GM18499 (cell line): Measurements from ENCODE around the gene CDKN1A.
"Not testable (repeated sequence)": the region's sequence is repeated elsewhere in the genome, so short reads cannot be mapped to it uniquely, and the experiment has no call there.

Experiments used
- ATAC-seq: cut with Tn5 transposase; IDR thresholded peaks from one replicate; pipeline ENCODE4 v1.9.1; 2021; ENCODE audit warnings: moderate number of reproducible peaks; ENCODE audit not compliant: insufficient read depth, unreplicated experiment

The CDKN1A gene

DNA sequence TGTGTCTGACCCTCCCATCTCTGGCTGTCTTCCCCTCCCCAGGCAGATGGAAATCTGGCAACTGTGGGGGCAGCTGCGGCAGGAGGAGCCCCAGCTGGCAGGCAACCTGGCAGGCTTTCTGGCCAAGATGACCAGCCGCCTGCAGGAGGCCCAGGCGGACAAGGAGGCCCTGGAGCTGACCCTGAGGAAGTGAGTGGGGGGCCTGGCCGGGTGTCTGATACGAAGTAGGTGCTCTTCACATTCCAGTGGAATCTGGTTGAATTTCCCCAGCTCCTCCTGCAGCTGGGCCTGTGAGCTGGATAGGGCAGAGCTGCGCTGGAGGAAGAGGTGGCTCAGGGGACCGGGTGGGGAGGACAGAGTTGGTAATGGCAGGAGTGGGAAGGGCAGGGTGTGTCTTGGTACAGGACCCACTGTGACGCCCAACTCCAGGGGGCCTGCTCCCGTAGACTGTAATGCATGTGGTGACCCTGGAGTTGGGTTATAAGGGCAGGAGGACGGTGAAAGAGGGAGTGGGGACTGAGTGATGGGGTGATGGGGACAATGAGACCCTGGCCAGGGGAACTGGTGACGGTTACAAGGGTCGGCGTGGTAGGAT is 38.8 kb downstream of the CDKN1A start:
- no peak for ATAC-seq

DNA sequence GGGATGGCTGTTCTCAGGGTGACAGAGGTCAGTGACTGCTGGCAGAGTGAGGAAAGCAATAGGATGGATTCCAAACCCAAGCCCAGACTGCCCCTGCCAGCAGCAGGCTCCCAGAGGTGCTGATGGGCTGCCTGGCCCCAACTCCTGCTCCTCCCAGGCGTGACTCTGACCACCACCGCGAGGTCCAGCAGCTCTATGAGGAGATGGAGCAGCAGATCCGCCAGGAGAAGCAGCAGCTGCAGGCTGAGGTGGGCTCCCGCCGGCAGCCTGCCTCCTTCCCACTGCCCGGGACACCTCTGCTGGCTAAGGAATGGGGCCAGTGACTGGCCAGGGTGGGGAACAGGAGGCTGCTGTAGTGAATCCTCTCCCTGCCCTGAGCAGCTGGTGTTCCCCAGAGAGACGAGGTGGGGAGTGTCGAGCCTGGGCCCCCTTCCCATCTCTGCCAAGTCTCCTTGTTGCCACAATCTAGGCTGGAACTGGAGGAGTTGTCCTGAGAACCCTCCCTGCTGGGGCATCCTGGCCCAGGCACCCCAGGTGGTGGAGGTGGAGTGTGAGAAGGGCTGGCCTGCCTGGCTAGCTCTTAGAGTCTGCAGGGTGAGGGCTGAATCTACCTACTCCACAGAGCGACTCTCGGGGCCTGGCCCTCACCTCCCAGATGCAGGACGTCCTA is 39.5 kb downstream of the CDKN1A start:
- ATAC-seq, result no peak

DNA sequence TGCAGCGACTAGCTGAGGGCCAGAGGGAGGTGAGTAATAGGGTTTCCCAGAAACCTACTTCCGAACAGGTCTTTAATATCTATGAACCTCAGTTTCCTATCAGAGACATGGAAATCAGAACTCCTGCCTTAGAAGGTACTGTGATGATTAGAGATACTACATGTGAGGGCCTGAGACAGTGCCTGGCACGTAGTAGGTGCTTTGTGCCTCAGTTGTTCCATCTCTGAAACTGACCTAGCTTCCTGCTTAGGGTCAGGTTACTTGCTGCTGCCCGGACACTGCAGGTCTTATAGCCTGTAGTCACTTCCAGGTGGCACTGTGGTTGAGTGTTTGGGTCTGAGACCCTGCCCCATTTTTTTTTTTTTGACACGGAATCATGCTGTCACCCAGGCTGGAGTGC is 40.0 kb downstream of the CDKN1A start:
- ATAC-seq, result no peak

DNA sequence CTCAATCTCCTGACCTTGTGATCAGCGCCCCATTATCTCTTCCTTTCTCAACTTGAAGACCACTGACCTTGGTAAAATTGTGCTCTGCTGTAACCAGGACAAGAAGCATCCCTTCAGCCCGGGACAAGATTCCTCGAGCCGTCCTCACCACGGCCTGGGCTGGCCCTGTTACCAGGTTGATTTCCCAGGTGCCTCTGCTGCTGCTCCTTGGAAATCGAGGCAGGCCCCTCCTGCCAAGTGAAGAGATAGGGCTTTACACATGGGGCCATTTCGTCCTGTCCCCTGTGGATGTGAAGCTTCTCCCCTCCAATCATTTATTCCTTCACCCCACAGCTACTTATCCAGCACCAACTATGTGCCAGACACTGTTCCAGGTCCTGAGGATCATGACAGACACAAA is 40.6 kb downstream of the CDKN1A start:
- ATAC-seq, result no peak

DNA sequence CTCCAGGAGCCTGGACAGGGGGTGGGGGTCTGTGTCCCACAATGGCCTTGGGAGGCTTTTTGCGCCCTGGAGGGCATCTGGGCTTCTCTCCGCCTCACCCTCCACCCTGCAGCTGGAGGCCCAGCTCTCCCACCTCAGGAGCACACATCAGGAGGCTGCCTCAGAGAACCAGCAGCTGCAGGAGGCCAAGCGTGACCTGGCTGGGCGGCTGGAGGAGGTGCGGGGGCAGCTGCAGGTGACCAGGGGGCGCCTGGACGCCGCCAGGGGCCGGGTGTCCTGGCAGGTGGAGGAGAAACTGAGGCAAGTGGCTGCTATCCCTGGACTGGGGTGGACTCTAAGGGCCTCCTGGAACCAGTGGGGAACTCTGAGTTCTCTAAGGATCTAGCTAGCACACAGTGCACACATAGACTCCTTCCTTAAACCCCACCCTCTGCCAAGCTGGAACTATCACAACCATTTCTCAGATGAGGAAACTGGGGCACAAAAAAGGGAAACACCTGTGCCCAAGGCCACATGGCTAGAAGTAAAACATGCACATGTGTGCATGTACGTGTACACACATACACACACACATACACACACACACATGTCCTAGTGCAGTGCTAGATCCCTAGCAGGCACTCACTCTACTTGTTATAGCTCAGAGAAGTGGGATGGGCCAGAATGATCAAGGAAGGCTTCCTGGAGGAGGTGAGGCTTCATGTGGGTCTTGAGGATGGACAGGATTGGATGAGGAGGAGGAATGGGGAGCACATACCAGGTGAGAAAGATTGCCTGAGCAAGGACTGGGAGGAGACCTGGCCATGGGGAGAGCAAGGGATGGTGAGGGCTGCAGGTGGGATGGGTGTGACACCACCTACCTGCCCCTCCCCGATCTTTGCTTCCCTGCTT is 42.0 kb downstream of the CDKN1A start:
- no peak for ATAC-seq

DNA sequence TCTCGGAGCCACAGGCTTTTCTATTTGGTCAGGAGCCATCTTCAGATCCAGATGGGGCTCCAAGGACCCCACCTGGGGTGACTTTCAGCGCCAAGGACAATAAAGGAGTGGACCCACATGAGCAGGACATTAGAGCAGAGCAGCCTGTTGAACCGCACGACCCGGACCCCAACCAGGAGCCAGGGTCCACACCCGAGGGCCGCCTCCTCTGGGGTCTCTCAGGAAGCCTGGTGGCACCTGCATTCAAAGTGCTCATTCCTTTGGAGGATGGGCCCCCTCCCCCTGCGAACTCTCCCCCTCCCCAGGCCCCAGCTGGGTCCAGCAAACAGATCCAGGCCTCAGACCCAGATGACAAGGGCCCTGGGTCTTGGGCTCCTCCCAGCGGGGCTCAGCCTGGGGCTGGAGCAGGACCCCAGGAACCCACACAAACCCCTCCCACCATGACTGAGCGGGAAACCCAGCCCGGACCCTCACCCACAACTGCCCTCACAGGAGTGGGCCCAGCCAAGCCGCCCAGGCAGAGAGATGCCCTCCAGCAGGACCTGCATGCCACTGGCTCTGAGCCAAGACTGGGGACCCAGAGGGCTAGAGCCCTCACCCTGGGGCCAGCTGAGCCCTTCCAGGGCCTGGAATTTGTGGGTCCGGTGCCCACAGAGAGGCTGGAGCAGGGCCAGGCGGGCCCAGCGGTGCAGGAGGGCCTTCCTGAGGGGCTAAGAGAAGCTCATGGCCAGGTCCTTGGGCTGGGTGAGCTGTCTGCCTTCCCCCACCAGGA is 43.0 kb downstream of the CDKN1A start:
- ATAC-seq, result no peak

DNA sequence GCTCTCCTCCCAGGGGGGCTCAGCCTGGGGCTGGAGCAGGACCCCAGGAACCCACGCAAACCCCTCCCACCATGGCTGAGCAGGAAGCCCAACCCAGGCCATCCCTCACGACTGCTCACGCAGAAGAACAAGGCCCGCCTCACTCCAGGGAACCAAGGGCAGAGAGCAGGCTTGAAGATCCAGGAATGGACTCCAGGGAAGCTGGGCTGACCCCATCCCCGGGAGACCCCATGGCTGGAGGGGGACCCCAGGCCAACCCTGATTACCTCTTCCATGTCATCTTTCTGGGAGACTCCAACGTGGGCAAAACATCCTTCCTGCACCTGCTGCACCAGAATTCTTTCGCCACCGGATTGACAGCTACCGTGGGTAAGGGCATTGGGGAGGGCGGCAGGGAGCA is 43.9 kb downstream of the CDKN1A start:
- ATAC-seq, result no peak

DNA sequence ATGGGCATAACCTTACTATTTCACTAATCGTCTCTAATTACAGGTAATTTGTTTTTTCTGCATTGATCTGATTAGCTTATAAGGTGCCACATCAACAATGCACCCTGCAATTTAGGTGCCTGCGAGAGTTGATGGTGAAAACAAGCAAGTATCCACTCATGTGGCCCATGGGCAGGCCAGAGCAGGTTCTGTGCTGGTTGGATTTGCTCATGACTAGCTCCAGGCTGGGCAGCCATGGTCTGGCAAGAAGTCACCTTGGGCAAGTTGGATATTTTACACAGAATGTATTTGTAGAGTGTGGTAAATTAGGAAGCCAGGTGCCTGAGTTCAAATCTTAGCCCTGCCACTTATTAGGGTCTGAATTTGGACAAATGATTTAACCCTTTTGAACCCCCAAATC is 44.4 kb downstream of the CDKN1A start:
- no peak for ATAC-seq

DNA sequence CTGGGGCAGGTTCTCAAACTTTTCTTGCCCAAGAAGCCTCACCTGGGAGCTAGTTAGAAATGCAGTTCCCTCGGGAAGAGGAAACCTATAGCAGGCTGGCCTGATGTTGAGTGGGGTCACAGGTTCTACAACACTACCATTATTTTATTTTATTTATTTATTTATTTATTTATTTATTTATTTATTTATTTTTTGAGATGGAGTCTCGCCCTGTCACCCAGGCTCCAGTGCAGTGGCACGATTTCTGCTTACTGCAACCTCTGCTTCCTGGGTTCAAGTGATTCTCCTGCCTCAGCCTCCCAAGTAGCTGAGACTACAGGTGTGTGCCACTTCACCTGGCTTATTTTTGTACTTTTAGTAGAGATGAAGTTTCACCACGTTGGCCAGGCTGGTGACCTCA is 45.5 kb downstream of the CDKN1A start:
- ATAC-seq, result not testable (repeated sequence)

DNA sequence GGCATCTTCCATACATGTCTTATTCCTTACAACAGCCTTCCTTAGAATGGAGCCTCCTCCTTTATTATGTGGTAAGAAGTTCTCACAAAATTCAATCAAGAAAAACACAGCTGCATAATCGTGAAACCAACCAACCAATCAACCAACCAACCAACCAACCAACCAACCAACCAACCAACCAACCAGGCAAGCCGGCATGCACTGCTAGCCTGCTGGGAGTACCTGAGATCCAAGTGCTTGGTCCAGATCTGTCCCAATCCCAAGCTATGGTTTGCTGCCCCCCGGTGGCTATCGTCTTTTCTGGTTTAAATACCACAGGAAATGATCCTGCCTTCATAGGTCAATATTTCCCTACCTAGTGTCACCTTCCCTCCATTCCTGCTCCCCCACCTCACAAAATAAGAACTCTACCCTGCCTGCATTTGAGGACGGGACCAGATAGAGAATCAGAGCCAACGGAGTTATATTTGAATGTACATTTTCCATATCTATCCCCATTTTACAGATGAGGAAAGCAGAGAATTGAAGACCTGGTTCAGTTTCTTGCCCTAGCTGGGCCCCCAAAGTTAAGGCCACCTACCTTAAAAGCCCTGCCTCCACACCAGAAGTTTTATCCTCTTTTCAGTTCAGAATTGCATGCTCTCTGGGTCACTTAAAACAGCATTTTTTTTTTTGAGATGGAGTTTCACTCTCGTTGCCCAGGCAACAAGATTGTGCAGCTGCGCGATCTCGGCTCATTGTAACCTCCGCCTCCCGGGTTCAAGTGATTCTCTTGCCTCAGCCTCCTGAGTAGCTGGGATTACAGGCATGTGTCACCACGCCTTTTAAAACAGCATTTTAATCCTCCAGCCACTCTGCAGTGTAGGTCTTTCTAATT is 46.2 kb downstream of the CDKN1A start:
- no peak for ATAC-seq

DNA sequence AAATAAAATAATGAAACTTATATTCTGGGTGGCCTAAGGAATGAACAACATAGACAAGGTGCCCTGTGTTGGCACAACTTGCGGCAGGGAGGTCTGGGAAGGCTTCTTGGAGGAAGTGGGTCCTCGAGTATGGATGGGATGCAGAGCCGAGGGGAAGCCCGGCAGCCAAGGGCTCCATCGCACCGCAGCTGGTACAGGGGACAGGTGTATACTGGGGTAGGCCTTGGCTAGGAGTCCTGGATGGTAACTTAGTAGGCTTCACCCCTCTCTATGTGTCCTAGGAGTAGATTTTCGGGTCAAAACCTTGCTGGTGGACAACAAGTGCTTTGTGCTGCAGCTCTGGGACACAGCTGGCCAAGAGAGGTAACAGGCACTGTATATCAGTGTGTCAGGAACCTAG is 47.1 kb downstream of the CDKN1A start:
- ATAC-seq, result no peak

DNA sequence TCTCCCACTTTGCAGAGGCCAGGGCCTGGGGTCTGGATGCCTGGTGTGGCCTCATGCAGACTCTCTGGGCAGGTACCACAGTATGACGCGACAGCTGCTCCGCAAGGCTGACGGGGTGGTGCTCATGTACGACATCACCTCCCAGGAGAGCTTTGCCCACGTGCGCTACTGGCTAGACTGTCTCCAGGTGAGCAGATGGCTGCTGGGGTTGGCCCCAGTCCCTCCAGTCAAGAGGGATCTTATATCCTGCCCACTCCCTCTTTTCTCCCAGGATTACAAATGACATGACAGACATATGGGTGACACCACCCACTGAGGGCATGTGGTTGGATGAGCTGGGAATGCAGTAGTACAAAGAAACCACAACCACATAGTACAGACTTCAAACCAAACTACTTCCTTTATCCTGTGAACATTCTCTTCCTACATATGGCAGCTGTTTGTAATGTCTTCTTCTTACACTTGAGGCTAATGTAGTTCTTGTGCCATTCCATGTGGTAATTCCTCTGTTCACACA is 49.0 kb downstream of the CDKN1A start:
- no peak for ATAC-seq

DNA sequence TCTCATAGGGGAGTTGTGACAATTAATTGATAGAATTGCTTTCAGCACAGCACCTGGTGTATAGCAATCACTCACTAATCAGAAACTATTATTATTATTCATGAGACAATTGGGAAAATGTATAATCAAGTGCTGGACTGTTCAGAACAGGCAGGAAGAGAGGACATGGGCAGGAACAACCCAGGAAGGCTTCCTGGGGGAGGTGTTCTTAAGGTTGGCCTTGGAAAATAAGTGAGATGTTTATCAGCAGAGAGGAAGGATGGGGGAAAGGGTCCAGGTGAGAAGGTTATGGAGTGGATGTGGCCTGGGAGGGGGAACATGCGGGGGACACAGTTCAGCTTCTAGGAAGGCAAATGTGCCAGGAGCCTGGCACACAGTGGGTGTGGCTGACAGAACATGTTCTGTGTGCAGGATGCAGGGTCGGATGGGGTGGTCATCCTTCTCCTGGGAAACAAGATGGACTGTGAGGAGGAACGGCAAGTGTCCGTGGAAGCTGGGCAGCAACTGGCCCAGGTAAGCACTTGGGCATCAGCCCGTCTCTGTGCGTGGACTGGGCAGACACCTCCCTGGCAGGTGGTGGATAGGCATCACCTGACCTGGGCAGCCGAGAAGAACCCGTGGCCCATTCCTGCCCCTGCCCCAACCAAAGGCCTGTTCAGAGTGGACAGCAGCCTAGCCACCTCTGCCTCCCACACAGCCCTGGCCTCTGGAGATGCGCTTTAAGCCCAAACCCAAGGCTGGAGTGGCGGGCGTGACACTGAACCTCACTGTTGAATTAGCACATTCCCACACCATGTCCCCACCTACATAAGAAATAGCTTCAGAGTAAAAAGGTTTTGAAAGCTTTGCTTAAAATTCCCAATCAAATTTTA is 50.0 kb downstream of the CDKN1A start:
- no peak for ATAC-seq

DNA sequence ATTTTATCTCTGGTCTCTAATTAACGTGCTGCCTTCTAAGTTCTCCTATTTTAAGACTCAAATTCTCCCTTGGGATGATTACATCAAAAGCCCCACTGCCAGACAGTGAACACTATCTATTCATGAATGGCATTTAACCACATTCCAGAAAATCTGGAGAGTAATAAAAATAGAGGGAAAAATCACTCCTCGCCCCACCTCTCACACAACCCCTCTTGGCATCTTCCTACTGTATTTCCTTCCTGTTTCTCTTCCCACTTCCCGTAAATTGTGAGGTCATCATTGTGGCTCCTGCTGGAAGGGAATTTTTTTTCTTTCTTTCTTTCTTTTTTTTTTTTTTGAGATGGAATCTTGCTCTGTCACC is 50.6 kb downstream of the CDKN1A start:
- no peak for ATAC-seq

DNA sequence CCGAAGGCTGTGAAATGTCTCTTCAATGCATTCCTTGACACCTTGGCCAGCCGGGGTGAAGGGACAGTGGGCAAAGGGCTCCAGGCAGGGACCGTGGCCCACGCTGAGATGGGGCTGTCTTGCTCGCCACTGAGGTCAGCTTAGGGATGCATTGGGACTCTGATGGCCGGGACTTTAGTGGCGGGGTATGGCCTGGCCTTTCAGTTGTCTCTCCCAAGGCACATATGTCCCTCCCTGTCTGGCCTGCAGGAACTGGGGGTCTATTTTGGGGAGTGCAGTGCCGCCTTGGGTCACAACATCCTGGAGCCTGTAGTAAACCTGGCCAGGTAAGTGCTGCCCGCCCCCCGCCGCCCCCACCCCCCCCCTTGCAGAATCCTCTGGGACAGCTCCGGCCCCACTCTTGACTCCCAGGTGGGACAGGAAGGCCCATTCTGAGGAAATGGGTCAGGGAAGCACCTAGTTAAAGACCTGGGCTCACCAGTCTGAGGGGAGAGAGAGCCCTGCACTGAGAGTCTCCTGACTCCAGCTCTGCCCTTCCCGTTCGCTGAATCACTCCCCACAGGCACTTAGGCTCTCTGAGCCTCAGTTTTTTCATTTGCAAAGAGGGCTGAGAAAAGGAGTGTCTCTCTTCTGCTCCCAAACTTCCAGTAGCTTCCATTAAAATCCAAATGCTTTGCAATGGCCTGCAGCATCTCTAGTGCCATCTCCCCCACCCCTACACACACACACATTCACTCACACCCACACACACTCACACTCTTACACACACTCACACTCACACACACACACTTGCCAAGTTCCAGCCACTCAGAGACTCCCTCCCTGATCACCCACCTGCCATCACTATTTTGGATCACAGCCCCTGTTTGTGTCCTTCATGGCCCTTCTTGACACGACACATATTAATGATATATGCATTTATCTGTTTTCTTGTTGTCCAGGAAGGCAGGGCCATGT is 52.2 kb downstream of the CDKN1A start:
- no peak for ATAC-seq

DNA sequence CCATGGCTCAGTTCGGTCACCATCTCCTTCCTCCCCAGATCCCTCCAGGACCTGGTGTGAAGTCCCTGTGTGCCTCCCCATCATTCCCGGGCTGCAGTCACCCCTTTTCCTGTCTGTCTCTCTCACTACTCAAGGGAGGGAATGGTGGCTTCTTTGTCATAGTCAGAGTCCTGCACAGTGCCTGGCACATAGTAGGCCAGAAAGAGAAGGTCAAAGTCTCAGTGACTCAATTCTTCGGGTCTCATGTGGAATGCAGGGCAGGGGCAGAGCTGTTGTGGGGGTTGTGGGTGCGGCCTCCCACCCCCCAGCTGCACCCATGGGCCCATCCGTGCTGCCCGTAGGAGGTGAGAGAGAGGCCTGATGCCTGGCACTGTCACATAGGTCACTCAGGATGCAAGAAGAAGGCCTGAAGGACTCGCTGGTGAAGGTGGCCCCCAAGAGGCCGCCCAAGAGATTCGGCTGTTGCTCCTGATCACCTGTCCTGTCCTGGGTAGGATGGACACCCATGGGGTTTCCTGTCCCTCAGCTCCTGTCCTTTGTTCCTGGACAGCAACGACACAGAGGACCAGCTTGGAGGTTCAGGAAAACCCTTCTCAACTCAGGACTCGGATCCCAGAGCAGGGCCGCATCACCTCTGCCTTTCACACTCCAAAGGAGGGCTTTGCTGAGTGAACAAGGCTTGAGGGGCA is 53.3 kb downstream of the CDKN1A start:
- ATAC-seq, result no peak

DNA sequence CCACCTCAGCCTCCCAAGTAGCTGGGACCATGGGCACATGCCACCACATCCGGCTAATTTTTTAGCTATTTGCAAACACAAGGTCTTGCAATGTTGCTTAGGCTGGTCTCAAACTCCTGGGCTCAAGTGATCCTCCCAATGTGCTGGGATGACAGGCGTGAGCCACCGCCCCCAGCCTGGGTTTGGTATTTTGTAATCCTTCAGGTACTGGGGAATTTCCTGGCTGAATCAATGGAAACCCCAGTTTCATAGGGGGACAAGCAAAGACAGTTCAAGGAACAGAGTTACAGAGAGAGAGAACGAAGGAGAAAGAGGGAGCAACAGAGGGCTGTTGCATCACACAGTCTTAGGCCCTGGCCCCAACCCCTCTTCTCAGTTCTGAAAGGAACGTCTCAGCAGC is 54.8 kb downstream of the CDKN1A start:
- no peak for ATAC-seq
